Naive thymus-derived CD8-positive, alpha-beta T cell (primary cell): ENCODE data around the gene KCP. TPM values are rescaled to one million over a fixed set of nuclear protein-coding genes. Genes with fewer than 3 reads are reported as not detected.

Source experiments
- ATAC-seq, 2 donors: fragments of 150-1000 bp; cut with Tn5 transposase in 1 of 2; sonication (Bioruptor Pico), chemical (Tn5 transposase) in 1 of 2; 1 replicate in 1 of 2; 2 replicates in 1 of 2; pipeline ENCODE4 v1.10.0; 2021; ENCODE audit warnings: mild to moderate bottlenecking in 2 of 2, moderate library complexity in 2 of 2
- POLR2A ChIA-PET: fragments of 350-600 bp; sonication (Branson Sonifier 250); formaldehyde crosslinking; loops from one replicate; lab custom pipeline; 2021; ENCODE audit warnings: antibody characterized with exemption; lab: Charles Lee
- DNase-seq, 10 donors: peaks; one replicate each; pipeline versions ENCODE4 v3.0.0 to v3.0.0-alpha.2; 2020 to 2022
- H3K27ac Mint-ChIP-seq, 10 donors: one replicate each; pipeline ENCODE4 v1.8.0; 2020 to 2022; ENCODE audit warnings: mild to moderate bottlenecking in 10 of 10, mixed read lengths in 10 of 10, moderate library complexity in 4 of 10, inconsistent platforms in 1 of 10
- H3K27me3 Mint-ChIP-seq, 5 donors: one replicate each; pipeline ENCODE4 v1.8.0; 2021 to 2022; ENCODE audit warnings: mixed read lengths in 5 of 5
- H3K36me3 Mint-ChIP-seq, 3 donors: one replicate each; pipeline ENCODE4 v1.8.0; 2020 to 2022; ENCODE audit warnings: mixed read lengths in 3 of 3, mild to moderate bottlenecking in 2 of 3, inconsistent platforms in 1 of 3
- H3K4me1 Mint-ChIP-seq, 4 donors: one replicate each; pipeline ENCODE4 v1.8.0; 2021 to 2022; ENCODE audit warnings: mixed read lengths in 4 of 4
- H3K4me3 Mint-ChIP-seq, 10 donors: one replicate each; pipeline ENCODE4 v1.8.0; 2020 to 2022; ENCODE audit warnings: mild to moderate bottlenecking in 10 of 10, mixed read lengths in 10 of 10, moderate library complexity in 6 of 10, inconsistent platforms in 1 of 10
- H3K9me3 Mint-ChIP-seq, 9 donors: one replicate each; pipeline ENCODE4 v1.8.0; 2020 to 2022; ENCODE audit warnings: mixed read lengths in 9 of 9, mild to moderate bottlenecking in 3 of 9, inconsistent platforms in 1 of 9, moderate library complexity in 1 of 9
- polyA plus RNA-seq, 3 donors: library from polyadenylated mRNA; unstranded; fragments of 300-500 nt; fragmentation: Illumina TruSeq; gene quantifications; one replicate each; pipeline ENCODE4 v1.2.3, GENCODE V29; 2021
- total RNA-seq, 8 experiments: library from RNA in 2 of 8; stranded (reverse) in 2 of 8; gene quantifications; one replicate each; pipeline ENCODE4 v1.2.3 and lab custom pipeline; 2021 to 2026

Gene KCP
- total and polyA plus RNA-seq, 5 experiments from 2014 or later: 0.29 to 0.33 TPM; not detected in 3

GRCh38 chr7:128827971-128828711 is 82.4 kb downstream of the KCP start:
- peak overlapping the region in 1 of 10 donors; percentile 14 for H3K4me3 Mint-ChIP-seq
- POLR2A ChIA-PET: no interaction called here
- no peaks in the 10 kb centered on the region for H3K9me3 Mint-ChIP-seq
- peaks cover 14 to 54% (median 31%) of the 10 kb centered on the region in 5 donors for H3K27me3 Mint-ChIP-seq
- H3K4me1 Mint-ChIP-seq: peaks cover 3 to 28% (median 18%) of the 10 kb centered on the region in 4 donors
- H3K36me3 Mint-ChIP-seq: no peaks in the 10 kb centered on the region
- DNase-seq: peak in 1 of 10 donors; percentile 31
- no peak overlapping the region for H3K27ac Mint-ChIP-seq
- ATAC-seq: no peak

DNA sequence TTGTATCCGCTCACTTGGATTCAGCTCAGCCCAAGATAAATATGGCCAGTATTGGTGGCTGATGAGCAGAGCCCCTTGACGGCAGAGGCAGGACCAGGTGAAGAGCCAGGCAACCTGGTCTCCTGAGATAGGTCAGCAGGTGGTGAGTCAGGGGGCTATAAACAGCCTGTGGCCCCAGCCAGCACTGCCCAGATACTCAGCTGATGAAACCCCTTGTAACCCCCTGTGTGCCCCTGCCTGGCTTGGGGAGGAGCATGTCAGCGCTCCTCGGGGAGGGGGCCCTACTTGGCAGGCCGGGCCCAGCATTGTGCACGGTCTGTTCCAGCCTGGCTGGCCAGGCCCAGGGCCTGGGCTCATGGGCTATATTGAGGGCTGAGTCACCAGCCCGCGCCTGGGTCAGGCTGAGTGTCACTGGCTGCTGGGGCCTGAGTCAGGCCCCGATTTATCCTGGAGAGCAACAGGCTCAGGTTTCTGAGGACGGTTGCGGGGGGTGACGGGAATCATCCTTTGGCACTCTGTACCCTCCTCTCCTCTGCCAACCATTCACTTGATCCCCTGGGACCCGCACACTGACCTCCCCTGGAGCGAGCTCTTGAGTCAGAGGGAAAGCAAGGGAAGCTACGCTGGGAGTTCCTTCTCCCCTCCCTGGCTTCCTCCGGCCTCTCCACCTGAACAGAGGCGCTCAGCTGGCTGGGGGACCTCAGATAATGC is 83.1 kb downstream of the KCP start:
- H3K4me1 Mint-ChIP-seq: peaks cover 3 to 28% (median 18%) of the 10 kb centered on the region in 4 donors
- H3K4me3 Mint-ChIP-seq: no peak overlapping the region
- ATAC-seq: no peak
- no peaks in the 10 kb centered on the region for H3K9me3 Mint-ChIP-seq
- no peak overlapping the region for H3K27ac Mint-ChIP-seq
- peak in 1 of 10 donors; percentile 55 for DNase-seq
- POLR2A ChIA-PET: no interaction called here
- no peaks in the 10 kb centered on the region for H3K36me3 Mint-ChIP-seq
- peaks cover 14 to 54% (median 31%) of the 10 kb centered on the region in 5 donors for H3K27me3 Mint-ChIP-seq

- H3K27ac Mint-ChIP-seq: no peak overlapping the region
- no peak for ATAC-seq
- DNase-seq: no peak
- no peaks in the 10 kb centered on the region for H3K36me3 Mint-ChIP-seq
- POLR2A ChIA-PET: no interaction called here
- H3K27me3 Mint-ChIP-seq: peaks cover 14 to 52% (median 31%) of the 10 kb centered on the region in 5 donors
- H3K9me3 Mint-ChIP-seq: no peaks in the 10 kb centered on the region
- peaks cover 3 to 27% (median 18%) of the 10 kb centered on the region in 4 donors for H3K4me1 Mint-ChIP-seq
- H3K4me3 Mint-ChIP-seq: no peak overlapping the region
These were observed 83.6 kb downstream of the KCP start for GRCh38 chr7:128826916-128827247.

Other genes with a start within 250 kb of the KCP start
- 1 to 10 TPM; 2.9 to 3.6 TPM for gene GARIN1A, start 238.4 kb downstream of the KCP start, total RNA-seq
- gene GARIN1A, start 238.4 kb downstream of the KCP start, polyA plus RNA-seq: under 1 TPM in 2 of 3 donors, not detected in 1; 0.02 to 0.09 TPM
- gene CALU, start 171.3 kb downstream of the KCP start, total RNA-seq: 10 to 100 TPM; 17.0 to 17.4 TPM
- gene CALU, start 171.3 kb downstream of the KCP start, polyA plus RNA-seq: 10 to 100 TPM; 13.6 to 21.5 (median 16.4) TPM
- gene OPN1SW, start 134.9 kb downstream of the KCP start, total RNA-seq: not detected
- under 1 TPM in 1 of 3 donors, not detected in 2; 0.24 TPM for gene OPN1SW, start 134.9 kb downstream of the KCP start, polyA plus RNA-seq
- gene CCDC136, start 118.7 kb downstream of the KCP start, total RNA-seq: 10 to 100 TPM; 16.0 to 16.5 TPM
- 1 to 10 TPM in 2 of 3 donors, under 1 TPM in 1; 0.43 to 3.4 (median 1.1) TPM for gene CCDC136, start 118.7 kb downstream of the KCP start, polyA plus RNA-seq
- gene FLNC, start 80.3 kb downstream of the KCP start, total RNA-seq: not detected
- under 1 TPM in 1 of 3 donors, not detected in 2; 0.01 TPM for gene FLNC, start 80.3 kb downstream of the KCP start, polyA plus RNA-seq
- 10 to 100 TPM; 65.1 to 69.2 TPM for gene ATP6V1F, start 47.9 kb downstream of the KCP start, total RNA-seq
- 100 to 1,000 TPM; 305 to 319 (median 313) TPM for gene ATP6V1F, start 47.9 kb downstream of the KCP start, polyA plus RNA-seq
- gene IRF5, start 27.2 kb upstream of the KCP start, total RNA-seq: 1 to 10 TPM; 2.3 to 3.0 TPM
- gene IRF5, start 27.2 kb upstream of the KCP start, polyA plus RNA-seq: under 1 TPM; 0.20 to 0.42 (median 0.40) TPM
- 10 to 100 TPM; 39.3 to 40.3 TPM for gene TNPO3, start 144.4 kb upstream of the KCP start, total RNA-seq
- gene TNPO3, start 144.4 kb upstream of the KCP start, polyA plus RNA-seq: 10 to 100 TPM; 30.3 to 36.3 (median 33.8) TPM
- 10 to 100 TPM; 12.4 to 13.3 TPM for gene TSPAN33, start 234.0 kb upstream of the KCP start, total RNA-seq
- 10 to 100 TPM in 1 of 3 donors, 1 to 10 TPM in 2; 6.0 to 24.3 (median 6.8) TPM for gene TSPAN33, start 234.0 kb upstream of the KCP start, polyA plus RNA-seq